ENCODE data around the gene HSD17B3.
"Not testable (repeated sequence)": the region's sequence is repeated elsewhere in the genome, so short reads cannot be mapped to it uniquely, and the experiment has no call there.

HSD17B3 gene

DNA sequence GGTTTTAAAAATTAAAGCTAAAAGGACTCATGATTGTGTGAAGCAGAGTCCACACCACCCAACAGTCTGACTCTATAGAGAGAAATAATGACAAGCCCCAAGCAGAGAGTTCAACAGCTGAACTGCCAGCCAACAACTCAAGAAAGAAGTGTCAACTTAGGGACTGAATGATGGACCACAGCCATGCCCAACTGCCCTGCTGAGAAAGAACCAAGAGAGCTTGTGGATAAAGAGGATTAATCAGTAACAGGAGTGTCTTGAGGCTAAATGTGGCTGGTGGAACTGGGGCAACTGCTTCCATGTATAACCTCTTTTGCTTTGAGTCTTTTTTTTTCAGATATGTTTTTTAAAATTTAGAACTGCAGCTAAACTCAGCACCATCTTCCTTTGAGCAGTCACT lies 109.3 kb downstream of the HSD17B3 start:
- no peak for DNase-seq

DNA sequence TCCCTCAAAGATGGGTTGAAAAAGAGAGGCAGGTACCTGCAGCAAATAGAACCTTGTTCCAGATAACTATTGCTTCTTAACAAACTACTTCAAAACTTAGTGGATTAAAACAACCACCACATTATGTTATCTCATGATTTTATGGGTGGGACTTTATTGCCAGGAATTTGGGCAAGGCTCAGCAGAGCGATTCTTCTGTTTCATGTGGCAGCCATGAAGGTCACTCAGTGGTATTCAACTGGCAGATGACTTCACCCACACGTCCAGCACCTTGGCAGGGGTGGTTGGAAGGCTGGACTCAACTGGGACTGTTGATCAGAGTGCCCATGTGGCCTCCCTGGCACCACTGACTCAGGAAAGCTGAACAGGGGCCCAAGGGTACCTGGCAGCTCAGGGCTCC lies 112.0 kb downstream of the HSD17B3 start:
- DNase-seq, result no peak

GRCh38 chr9:96189581-96189980 lies 112.4 kb downstream of the HSD17B3 start:
- not testable (repeated sequence) for DNase-seq

DNA sequence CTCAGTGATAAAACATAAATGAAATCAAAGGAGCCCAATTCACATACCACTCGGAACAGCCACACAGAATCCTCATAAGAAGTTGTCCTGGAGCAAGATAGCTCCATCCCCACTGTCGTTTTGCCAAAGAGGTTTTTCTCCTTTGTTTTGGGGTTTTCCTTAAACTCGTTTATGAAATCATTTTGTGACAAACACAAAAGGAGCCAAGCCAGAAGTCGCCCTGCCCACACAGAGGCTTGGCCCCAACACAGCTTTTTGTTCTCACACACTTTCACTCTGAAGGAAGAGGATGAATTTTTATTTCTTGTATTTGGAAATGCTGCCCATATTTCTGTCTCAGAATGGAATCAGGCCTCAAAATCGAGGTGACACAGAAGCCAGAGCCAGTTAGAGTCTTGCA lies 113.4 kb downstream of the HSD17B3 start:
- no peak for DNase-seq

- no peak for DNase-seq
These were observed 114.8 kb downstream of the HSD17B3 start for GRCh38 chr9:96187151-96187555.

- no peak for DNase-seq
These were observed 115.4 kb downstream of the HSD17B3 start for GRCh38 chr9:96186591-96187011.

DNA sequence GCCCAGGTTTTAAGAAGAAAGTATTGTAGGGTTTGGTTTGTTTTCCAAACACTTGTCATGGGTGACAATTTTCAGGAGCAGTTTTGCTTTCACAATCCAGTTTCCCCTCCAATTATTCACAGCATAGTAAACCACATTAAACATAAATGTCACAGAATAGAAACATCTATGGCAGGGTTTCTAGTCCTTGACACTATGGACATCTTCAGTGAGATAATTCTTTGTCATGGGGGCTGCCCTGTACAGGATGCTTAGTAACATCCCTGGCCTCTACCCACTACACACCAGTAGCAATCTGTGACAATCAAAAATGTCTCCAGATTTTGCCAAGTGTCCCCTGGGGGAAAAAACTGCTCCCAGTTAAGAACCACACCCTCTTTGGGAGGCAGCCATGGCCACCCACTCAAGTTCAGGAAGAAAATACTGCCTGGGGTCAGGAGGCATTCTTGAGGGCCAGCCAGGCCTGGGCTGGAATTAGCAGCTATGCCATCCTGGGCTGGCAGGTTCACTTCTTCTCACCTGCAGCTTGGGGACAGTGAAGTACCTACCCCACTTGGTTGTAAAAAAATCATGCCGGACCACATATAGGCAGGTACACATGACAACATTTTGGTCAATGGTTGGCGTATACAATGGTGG lies 116.3 kb downstream of the HSD17B3 start:
- no peak for DNase-seq

Data from NCI-H774 (cell line).